ENCODE results near the gene PVRIG.
"Not testable (repeated sequence)": the region's sequence is repeated elsewhere in the genome, so short reads cannot be mapped to it uniquely, and the experiment has no call there.

Gene PVRIG

DNA sequence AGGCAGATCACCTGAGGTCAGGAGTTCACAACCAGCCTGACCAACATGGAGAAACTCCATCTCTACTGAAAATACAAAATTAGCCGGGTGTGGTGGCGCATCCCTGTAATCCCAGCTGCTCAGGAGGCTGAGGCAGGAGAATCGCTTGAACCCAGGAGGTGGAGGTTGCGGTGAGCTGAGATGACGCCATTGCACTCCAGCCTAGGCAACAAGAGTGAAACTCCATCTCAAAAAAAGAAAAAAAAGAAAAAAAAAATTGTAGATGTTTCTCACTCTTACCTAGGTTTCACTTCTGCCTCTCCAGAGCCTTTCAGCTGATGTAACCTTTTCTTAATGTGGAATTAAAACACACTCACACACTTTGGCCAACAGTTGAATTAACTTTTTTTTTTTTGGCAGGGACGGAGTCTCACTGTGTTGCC is 23.8 kb upstream of the PVRIG start:
- not testable (repeated sequence) for DNase-seq

DNA sequence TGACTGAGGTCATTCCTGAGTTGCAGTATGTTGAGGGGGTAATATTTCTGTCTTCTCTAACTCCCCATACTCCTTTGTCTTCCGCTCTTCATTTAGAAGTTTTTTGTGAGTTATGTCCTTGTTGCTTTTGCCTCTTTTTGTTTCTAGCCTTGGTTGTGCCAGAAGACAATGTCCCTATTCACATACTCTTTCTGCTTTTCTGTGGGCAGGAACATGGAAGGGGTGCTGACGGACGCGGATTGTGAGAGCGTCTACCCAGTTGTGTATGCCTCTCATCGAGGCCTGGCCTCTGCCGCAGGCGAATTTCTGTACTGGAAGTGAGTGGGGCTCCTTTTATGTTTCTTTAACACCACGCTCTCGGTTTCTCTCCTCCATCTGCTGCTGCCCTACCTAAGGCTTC is 21.5 kb upstream of the PVRIG start:
- no peak for DNase-seq

DNA sequence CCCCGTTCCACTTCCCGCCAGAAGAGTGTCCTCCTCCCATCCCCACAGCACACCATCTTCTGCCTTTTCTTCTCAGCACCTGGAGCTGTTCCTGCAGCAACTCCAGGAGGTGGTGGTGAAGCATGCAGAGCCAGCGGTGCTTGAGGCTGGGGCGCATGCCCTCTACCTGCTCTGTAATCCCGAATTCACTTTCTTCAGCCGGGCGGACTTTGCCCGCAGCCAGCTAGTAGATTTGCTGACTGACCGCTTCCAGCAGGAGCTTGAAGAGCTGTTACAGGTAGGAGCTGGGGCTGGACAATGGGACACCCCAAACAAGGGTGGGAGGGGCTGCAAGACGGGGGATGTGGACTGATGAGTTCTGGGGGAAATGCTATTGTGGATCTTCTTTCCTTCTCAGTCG is 19.1 kb upstream of the PVRIG start:
- DNase-seq, result no peak

- DNase-seq, result no peak
Measured at GRCh38 chr7:100204454-100204853, 15.3 kb upstream of the PVRIG start.

GRCh38 chr7:100208911-100209408 is 10.8 kb upstream of the PVRIG start:
- no peak for DNase-seq

GRCh38 chr7:100209493-100209892 is 10.3 kb upstream of the PVRIG start:
- no peak for DNase-seq

DNA sequence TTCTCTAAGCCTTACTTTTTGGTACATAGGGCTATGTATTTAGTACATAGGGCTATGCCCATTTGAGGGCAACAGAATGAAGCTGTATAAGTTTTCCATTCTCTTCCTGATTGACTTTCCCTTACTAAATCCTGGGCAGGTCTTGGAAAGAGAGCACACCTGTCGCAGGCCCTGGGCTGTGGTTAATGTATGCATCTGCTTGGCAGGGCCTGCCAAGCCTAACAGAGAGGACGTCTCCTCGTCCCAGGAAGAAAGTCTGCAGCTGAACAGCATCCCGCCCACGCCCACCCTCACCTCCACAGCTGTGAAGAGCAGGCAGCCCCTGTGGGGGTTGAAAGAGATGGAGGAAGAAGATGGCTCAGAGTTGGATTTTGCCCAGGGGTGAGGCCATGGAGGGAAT is 8.9 kb upstream of the PVRIG start:
- no peak for DNase-seq

DNA sequence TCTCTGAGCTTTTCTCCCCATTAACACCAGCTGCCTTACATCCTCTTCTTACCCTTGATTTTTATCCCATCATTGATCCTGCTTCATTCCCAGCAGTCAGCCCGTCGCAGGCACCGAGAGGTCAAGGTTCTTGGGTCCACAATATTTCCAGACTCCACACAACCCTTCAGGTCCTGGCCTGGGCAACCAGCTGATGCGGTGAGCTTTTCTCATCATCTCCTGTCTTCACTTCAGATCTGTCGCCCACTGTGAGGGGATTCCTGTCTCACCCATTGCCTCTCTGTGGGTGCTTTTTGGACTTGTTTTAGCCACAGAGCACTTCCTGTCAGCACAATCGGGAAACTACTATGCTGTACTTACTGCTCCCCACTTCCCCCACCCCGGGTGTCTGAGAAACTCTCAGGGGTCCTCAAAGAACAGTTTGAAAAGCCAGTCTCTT is 8.4 kb upstream of the PVRIG start:
- DNase-seq, result no peak

GRCh38 chr7:100212631-100213286 is 7.0 kb upstream of the PVRIG start:
- DNase-seq, result no peak

GRCh38 chr7:100213672-100214071 is 6.1 kb upstream of the PVRIG start:
- DNase-seq, result no peak

DNA sequence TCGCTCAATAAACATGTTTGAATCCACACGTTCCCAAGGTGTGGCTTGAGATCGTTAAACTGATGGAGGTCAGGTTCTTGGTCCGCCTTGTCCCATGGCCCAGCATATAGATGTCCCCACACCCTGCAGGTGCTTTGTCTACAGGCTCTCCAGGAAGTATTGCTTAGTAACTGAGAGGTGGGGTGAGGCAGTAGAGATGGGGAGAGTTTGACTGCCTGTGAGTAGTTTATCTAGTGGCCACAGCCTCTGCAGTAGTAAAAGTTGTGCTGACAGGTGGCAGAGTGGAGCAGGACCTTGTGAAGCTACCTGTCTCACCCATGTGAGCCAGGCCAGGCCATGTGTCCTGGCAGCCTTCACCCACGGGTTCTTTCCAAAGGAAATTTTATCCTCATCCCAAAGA is 5.4 kb upstream of the PVRIG start:
- not testable (repeated sequence) for DNase-seq

GRCh38 chr7:100215895-100216294 is 3.9 kb upstream of the PVRIG start:
- DNase-seq, result peak; percentile 10

DNA sequence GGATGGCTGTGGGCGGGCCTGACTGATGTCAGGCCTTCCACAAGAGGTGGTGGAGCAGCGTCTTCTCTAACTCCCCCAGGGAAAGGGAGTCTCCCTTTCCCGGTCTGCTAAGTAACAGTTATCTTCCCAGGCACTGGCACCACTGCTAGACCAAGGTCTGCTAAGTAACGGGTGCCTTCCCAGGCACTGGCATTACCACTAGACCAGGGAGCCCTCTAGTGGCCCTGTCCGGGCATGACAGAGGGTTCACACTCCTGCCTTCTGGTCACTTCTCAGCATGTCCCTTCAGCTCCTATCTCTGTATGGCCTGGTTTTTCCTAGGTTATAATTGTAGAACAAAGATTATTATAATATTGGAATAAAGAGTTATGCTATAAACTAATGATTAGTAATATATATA is 1.8 kb upstream of the PVRIG start:
- not testable (repeated sequence) for DNase-seq

DNA sequence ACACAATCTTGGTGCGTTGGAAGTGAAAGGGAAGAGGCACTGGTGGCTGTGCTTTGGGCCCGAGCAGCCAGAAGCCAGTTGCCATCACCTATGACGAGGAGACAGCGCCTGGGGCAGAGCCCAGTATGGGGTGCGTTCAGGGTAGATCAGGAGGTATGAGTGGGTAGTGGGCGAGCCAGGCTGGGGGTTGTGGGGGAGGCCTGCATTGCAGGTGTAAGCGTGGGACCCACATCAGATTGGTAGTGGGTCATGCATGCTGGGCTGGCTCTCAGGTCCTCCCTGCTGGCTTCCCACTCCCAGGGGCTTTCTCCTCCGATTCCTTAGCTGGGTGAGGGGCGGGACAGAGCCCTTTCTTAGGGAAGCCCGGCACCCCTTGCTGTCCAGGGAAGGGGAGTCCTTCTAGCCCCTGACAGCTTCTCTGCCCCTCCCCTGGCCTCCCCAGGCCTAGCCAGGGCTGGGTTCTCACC is 445 bp upstream of the PVRIG start:
- DNase-seq, result no peak

- DNase-seq, result no peak
Measured at GRCh38 chr7:100220586-100221230, 959 bp downstream of the PVRIG start.

DNA sequence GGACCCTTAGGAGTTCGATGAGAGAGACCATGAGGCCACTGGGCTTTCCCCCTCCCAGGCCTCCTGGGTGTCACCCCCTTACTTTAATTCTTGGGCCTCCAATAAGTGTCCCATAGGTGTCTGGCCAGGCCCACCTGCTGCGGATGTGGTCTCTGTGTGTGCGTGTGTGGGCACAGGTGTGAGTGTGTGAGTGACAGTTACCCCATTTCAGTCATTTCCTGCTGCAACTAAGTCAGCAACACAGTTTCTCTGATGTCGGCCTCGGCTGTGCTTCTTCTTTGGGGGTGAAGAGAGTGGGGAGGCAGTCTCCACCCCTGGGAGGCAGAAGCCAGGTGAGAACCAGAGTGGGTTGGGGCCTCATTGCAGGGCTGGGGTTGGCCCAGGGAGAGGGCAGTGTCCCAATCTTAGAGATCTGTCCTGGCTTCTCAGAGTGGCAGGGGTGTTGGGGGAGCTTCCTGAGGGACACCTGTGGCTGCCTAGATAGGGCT is 1.5 kb downstream of the PVRIG start:
- no peak for DNase-seq

DNA sequence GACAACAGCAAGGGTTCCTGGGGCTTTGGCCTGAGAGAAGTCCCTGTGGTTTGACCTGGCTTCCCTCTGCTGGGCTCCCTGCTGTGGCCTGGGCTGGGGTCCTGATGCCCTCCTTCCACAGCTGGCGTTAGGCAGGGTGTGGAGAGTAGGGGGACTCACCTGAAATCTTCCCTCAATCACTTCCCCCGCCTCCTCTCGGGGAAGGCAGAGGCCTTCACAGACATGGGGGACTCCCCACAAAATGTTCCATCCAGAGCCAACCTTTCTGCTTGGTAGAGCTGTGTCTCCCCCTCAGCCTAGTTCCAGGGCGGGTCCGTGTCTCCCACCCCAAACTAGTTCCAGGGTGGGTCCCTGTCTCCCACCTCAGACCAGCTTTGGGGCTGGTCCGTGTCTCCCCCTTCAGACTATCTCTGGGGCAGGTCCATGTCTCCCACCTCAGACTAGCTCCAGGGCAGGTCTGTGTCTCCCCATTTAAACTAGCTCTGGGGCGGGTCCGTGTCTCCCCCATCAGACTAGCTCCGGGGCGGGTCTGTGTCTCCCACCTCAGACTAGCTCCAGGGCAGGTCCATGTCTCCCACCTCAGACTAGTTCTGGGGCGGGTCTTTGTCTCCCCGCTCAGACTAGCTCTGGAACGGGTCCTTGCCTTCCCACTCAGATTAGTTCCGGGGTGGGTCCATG is 2.2 kb downstream of the PVRIG start:
- no peak for DNase-seq

- no peak for DNase-seq
Measured at GRCh38 chr7:100222445-100223132, 2.8 kb downstream of the PVRIG start.

GRCh38 chr7:100223376-100223927 is 3.7 kb downstream of the PVRIG start:
- DNase-seq, result not testable (repeated sequence)

- DNase-seq, result not testable (repeated sequence)
Measured at GRCh38 chr7:100224891-100225290, 5.1 kb downstream of the PVRIG start.

DNA sequence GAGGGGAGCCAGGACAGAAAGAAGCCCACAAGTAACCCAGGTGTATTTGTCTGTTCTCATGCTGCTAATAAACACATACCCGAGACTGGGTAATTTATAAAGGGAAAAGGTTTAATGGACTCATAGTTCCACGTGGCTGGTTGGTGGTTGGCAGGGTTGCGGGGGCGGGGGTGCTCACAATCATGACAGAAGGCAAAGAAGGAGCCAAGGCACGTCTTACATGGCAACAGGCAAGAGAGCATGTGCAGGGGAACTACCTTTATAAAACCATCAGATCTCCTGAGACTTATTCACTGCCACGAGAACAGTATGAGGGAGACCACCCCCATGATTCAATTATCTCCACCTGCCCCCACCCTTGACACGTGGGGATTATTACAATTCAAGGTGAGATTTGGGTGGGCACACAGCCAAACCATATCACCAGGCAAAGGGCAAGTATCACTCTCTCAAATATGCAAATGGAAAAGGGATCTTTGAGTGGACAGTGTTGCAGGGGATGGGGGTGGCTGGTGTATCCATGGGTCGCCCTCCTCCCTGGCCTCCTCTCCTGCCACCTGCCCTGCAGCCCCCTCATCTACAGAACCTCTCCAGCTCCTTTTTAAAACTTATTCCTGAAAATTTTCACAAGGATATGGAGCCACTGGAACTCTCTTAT is 15.0 kb downstream of the PVRIG start:
- not testable (repeated sequence) for DNase-seq

DNA sequence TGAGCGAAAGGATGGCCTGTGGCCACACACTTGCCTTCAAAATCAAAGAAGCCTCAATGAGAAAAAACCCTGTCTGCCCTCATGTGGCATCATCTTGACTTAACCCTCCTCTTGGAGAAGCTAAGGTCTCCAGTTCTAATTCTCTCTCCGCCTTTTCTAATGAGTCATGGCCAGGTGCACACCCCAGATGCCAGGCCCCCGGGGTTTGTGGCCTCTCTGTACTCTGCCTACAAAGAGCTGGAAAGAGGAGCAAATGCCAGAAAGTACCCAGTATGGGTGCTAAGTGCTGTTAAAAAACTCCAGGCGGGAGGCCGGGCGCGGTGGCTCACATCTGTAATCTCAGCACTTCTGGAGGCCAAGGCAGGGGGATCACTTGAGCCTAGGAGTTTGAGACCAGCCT is 20.2 kb downstream of the PVRIG start:
- DNase-seq, result not testable (repeated sequence)

Measured in fibroblast of upper back skin (primary cell).